ENCODE data around the gene ZNF831. TPM values are rescaled to one million over a fixed set of nuclear protein-coding genes. Genes with fewer than 3 reads are reported as not detected.
A peak's percentile ranks its signal among the peaks of the same experiment; 100 is the strongest.

The ZNF831 gene
- total and polyA plus RNA-seq, 5 experiments from 2014 or later: 5.5 to 29.9 (median 6.2) TPM

- H3K4me3 Mint-ChIP-seq: peak overlapping the region; percentile 83 to 96 (median 90)
- DNase-seq (no peak), ATAC-seq (peak; percentile 1 to 5)
- no peaks in the 10 kb centered on the region for H3K27me3 Mint-ChIP-seq
- H3K27ac Mint-ChIP-seq: peak overlapping the region; percentile 97 to 100 (median 99)
- H3K9me3 Mint-ChIP-seq: no peaks in the 10 kb centered on the region
- H3K4me1 Mint-ChIP-seq: peaks cover 57 to 90% (median 87%) of the 10 kb centered on the region in 4 donors
- POLR2A ChIA-PET: interaction anchor here (0.9 to 4.4 kb wide), 13 partner anchors 10 to 127 kb away, joined by 3 to 82 read pairs (median 4); partner anchors contain the start of gene ATP5F1E
- H3K36me3 Mint-ChIP-seq: peaks cover 0 to 3% (median 2%) of the 10 kb centered on the region in 3 donors
Measured at GRCh38 chr20:59159091-59159490, 4.5 kb upstream of the ZNF831 start.

GRCh38 chr20:59159493-59160376 lies 3.9 kb upstream of the ZNF831 start:
- H3K4me1 Mint-ChIP-seq: peaks cover 53 to 88% (median 84%) of the 10 kb centered on the region in 4 donors
- DNase-seq (peak; percentile 51 to 92 (median 86)), ATAC-seq (peak; percentile 74 to 89)
- no peaks in the 10 kb centered on the region for H3K9me3 Mint-ChIP-seq
- POLR2A ChIA-PET: interaction anchor here (0.9 to 4.4 kb wide), 14 partner anchors 10 to 128 kb away, joined by 3 to 82 read pairs (median 4); partner anchors contain the start of gene ATP5F1E
- peak overlapping the region; percentile 97 to 100 (median 99) for H3K27ac Mint-ChIP-seq
- peak overlapping the region; percentile 83 to 96 (median 90) for H3K4me3 Mint-ChIP-seq
- H3K27me3 Mint-ChIP-seq: no peaks in the 10 kb centered on the region
- H3K36me3 Mint-ChIP-seq: peaks cover 0 to 3% (median 2%) of the 10 kb centered on the region in 3 donors

- no peaks in the 10 kb centered on the region for H3K27me3 Mint-ChIP-seq
- peaks cover 52 to 88% (median 84%) of the 10 kb centered on the region in 4 donors for H3K4me1 Mint-ChIP-seq
- peak overlapping the region; percentile 97 to 100 (median 99) for H3K27ac Mint-ChIP-seq
- H3K4me3 Mint-ChIP-seq: peak overlapping the region; percentile 83 to 96 (median 90)
- peaks cover 0 to 2% (median 0%) of the 10 kb centered on the region in 3 donors for H3K36me3 Mint-ChIP-seq
- peak in 3 of 10 donors; percentile 28 to 66 (median 29) for DNase-seq
- POLR2A ChIA-PET: interaction anchor here (0.6 to 4.4 kb wide), 12 partner anchors 8 to 128 kb away, joined by 3 to 82 read pairs (median 5); partner anchors contain the start of gene ATP5F1E
- H3K9me3 Mint-ChIP-seq: no peaks in the 10 kb centered on the region
- no peak for ATAC-seq
Measured at GRCh38 chr20:59160389-59161115, 3.1 kb upstream of the ZNF831 start.

GRCh38 chr20:59161721-59162120 lies 1.9 kb upstream of the ZNF831 start:
- DNase-seq (peak in 4 of 10 donors; percentile 31 to 61 (median 56)), ATAC-seq (peak in 1 of 2 donors; percentile 1)
- Mint-ChIP-seq H3K27me3 (no peaks in the 10 kb centered on the region), H3K4me1 (peaks cover 56 to 94% (median 91%) of the 10 kb centered on the region in 4 donors), H3K36me3 (no peaks in the 10 kb centered on the region), H3K27ac (peak overlapping the region; percentile 97 to 100 (median 99)), H3K4me3 (peak overlapping the region; percentile 83 to 96 (median 90)), H3K9me3 (no peaks in the 10 kb centered on the region)
- POLR2A ChIA-PET: interaction anchor here (1.0 to 4.4 kb wide), 3 partner anchors 9 to 39 kb away, joined by 3 to 82 read pairs (median 4); no protein-coding TSS in a partner anchor

- Mint-ChIP-seq H3K9me3 (peaks cover 0 to 3% (median 0%) of the 10 kb centered on the region in 9 donors), H3K36me3 (peaks cover under 1 to 9% (median 6%) of the 10 kb centered on the region in 3 donors), H3K27ac (peak overlapping the region; percentile 97 to 100 (median 99)), H3K4me3 (peak overlapping the region; percentile 77 to 90 (median 87)), H3K27me3 (no peaks in the 10 kb centered on the region), H3K4me1 (peaks cover 48 to 97% (median 90%) of the 10 kb centered on the region in 4 donors)
- no peak for ATAC-seq
- POLR2A ChIA-PET: interaction anchor here (0.5 to 5.1 kb wide), 12 partner anchors 10 to 133 kb away, joined by 3 to 66 read pairs (median 8); partner anchors contain the start of gene ATP5F1E
- DNase-seq: peak in 3 of 10 donors; percentile 38 to 60 (median 56)
Measured at GRCh38 chr20:59164686-59165391, 1.2 kb downstream of the ZNF831 start.

- no peak for ATAC-seq
Measured at GRCh38 chr20:59165396-59165795, 1.8 kb downstream of the ZNF831 start.

GRCh38 chr20:59165891-59166709 lies 2.5 kb downstream of the ZNF831 start:
- DNase-seq: peak in 4 of 10 donors; percentile 45 to 63 (median 54)
- peak overlapping the region; percentile 77 to 90 (median 87) for H3K4me3 Mint-ChIP-seq
- peak; percentile 57 to 63 for ATAC-seq
- H3K4me1 Mint-ChIP-seq: peaks cover 46 to 97% (median 90%) of the 10 kb centered on the region in 4 donors
- H3K27me3 Mint-ChIP-seq: no peaks in the 10 kb centered on the region
- POLR2A ChIA-PET: interaction anchor here (0.7 to 5.1 kb wide), 10 partner anchors 12 to 1509 kb away, joined by 4 to 66 read pairs (median 8); partner anchors contain the start of gene ATP5F1E
- H3K36me3 Mint-ChIP-seq: peaks cover 8 to 19% (median 13%) of the 10 kb centered on the region in 3 donors
- peak overlapping the region; percentile 97 to 100 (median 99) for H3K27ac Mint-ChIP-seq
- H3K9me3 Mint-ChIP-seq: peaks cover 0 to 3% (median 0%) of the 10 kb centered on the region in 9 donors

More at GRCh38 chr20:59165396-59165795, 1.8 kb downstream of the ZNF831 start:
- peaks cover 48 to 97% (median 90%) of the 10 kb centered on the region in 4 donors for H3K4me1 Mint-ChIP-seq
- peaks cover 6 to 14% (median 12%) of the 10 kb centered on the region in 3 donors for H3K36me3 Mint-ChIP-seq
- POLR2A ChIA-PET: interaction anchor here (0.5 to 5.1 kb wide), 11 partner anchors 9 to 133 kb away, joined by 3 to 66 read pairs (median 9); partner anchors contain the start of gene ATP5F1E
- H3K27ac Mint-ChIP-seq: peak overlapping the region; percentile 97 to 100 (median 99)
- H3K9me3 Mint-ChIP-seq: peaks cover 0 to 3% (median 0%) of the 10 kb centered on the region in 9 donors
- peak overlapping the region; percentile 77 to 90 (median 87) for H3K4me3 Mint-ChIP-seq
- peak in 1 of 10 donors; percentile 31 for DNase-seq
- H3K27me3 Mint-ChIP-seq: no peaks in the 10 kb centered on the region

- H3K4me1 Mint-ChIP-seq: peaks cover 39 to 96% (median 95%) of the 10 kb centered on the region in 4 donors
- H3K36me3 Mint-ChIP-seq: peaks cover 13 to 53% (median 32%) of the 10 kb centered on the region in 3 donors
- peak overlapping the region in 3 of 10 donors; percentile 0 to 31 (median 30) for H3K4me3 Mint-ChIP-seq
- no peaks in the 10 kb centered on the region for H3K27me3 Mint-ChIP-seq
- DNase-seq (no peak), ATAC-seq (no peak)
- POLR2A ChIA-PET: interaction anchor here (0.8 to 3.3 kb wide), 5 partner anchors 9 to 51 kb away, joined by 3 to 16 read pairs (median 3); no protein-coding TSS in a partner anchor
- peak overlapping the region; percentile 8 to 97 (median 80) for H3K27ac Mint-ChIP-seq
- H3K9me3 Mint-ChIP-seq: peaks cover 0 to 3% (median 0%) of the 10 kb centered on the region in 9 donors
Measured at GRCh38 chr20:59170406-59171349, 7.1 kb downstream of the ZNF831 start.

GRCh38 chr20:59171986-59172385 lies 8.4 kb downstream of the ZNF831 start:
- DNase-seq (no peak), ATAC-seq (no peak)
- peaks cover 44 to 96% (median 92%) of the 10 kb centered on the region in 4 donors for H3K4me1 Mint-ChIP-seq
- no peaks in the 10 kb centered on the region for H3K27me3 Mint-ChIP-seq
- peaks cover 13 to 65% (median 39%) of the 10 kb centered on the region in 3 donors for H3K36me3 Mint-ChIP-seq
- POLR2A ChIA-PET: interaction anchor here (1.3 kb wide), 1 partner anchor 18 kb away, joined by 3 read pairs; no protein-coding TSS in a partner anchor
- peak overlapping the region in 9 of 10 donors; percentile 69 to 97 (median 81) for H3K27ac Mint-ChIP-seq
- H3K9me3 Mint-ChIP-seq: peaks cover 0 to 3% (median 0%) of the 10 kb centered on the region in 9 donors
- no peak overlapping the region for H3K4me3 Mint-ChIP-seq

Data from naive thymus-derived CD8-positive, alpha-beta T cell (primary cell).